GM18505 (cell line): ENCODE measurements around the gene RHOD.

ENCODE experiments used
- ATAC-seq: cut with Tn5 transposase; IDR thresholded peaks from one replicate; pipeline ENCODE4 v1.9.1; 2021; ENCODE audit not compliant: unreplicated experiment
- POLR2A ChIP-seq: IDR thresholded peaks from 4 replicates; pipeline ENCODE4 v1.6.1; 2011; ENCODE audit warnings: borderline replicate concordance; ENCODE audit not compliant: insufficient read depth, insufficient read length; ENCODE audit errors: extremely low read depth

Gene RHOD

GRCh38 chr11:67024966-67025365 lies 31.7 kb upstream of the RHOD start:
- ATAC-seq = no peak
- TF ChIP-seq POLR2A = no peak

DNA sequence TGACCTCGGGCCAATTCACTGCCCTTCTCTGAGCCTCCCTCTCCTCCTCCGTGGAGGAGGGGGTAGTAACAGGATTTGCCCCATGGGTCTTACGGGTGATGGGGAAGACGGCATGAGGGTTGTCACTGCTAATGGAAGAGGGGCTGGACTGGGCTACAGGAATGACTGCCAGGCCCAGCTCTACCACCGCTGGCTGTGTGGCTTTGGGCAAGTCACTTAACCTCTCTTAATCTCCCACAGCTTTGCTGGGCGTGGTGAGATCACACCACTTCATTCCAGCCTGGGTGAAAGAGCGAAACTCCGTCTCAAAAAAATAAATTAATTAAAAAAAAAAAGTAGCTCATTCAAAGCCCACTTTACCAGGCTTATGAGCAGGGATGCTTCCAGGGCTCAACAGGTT lies 30.9 kb upstream of the RHOD start:
- no peak for ATAC-seq
- TF ChIP-seq POLR2A = no peak

GRCh38 chr11:67026941-67027340 lies 29.7 kb upstream of the RHOD start:
- no peak for TF ChIP-seq POLR2A
- ATAC-seq = no peak

GRCh38 chr11:67027483-67027930 lies 29.1 kb upstream of the RHOD start:
- no peak for ATAC-seq
- TF ChIP-seq POLR2A = no peak

- no peak for ATAC-seq
- no peak for TF ChIP-seq POLR2A
Measured at GRCh38 chr11:67027943-67028542, 28.6 kb upstream of the RHOD start.

DNA sequence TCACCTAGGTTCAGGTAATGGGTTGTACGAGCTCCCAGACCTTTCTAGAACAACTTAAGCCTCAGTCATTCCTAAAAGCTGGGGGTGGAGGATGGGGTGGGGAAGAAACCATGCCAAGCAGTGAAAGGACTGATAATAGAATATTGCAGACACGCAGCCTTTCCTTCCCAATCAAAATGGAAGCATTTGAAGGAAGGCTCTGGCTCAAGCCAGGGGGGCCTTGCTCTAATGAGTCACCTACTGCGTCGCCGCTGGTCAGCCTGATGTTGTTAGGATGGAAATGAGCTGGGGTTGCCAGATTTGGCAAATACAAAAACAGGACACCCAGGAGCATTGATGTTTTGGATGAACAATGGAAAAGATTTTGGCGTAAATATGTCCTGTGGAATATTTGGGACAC lies 27.5 kb upstream of the RHOD start:
- no peak for TF ChIP-seq POLR2A
- ATAC-seq = no peak

- no peak for ATAC-seq
- no peak for TF ChIP-seq POLR2A
Measured at GRCh38 chr11:67030976-67031375, 25.7 kb upstream of the RHOD start.

GRCh38 chr11:67031791-67032561 lies 24.7 kb upstream of the RHOD start:
- ATAC-seq = no peak
- no peak for TF ChIP-seq POLR2A

- ATAC-seq = no peak
Measured at GRCh38 chr11:67032830-67033551, 23.7 kb upstream of the RHOD start.

DNA sequence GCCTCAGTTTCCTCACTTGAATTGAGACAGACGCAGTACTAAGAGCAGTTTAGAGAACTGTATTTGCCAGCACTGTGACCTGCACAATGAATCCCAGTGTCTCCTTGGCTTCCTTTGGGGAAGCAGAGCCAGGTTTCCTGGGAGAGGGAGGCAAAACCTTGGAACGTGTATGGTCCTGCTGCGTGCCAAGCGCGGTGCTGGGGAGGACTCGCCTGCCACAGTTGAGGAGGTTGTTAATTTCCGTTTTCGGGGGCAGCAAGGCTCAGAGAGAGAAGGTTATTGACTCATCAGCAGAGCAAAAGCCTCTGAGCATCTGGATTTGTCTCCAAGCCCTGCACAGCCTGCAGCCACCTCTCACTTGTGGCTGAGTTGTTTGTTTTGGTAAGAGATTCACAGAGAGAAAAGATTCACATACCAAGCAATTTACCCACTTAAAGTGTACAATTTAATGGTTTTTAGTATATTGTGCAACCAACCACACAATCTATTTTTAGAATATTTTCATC lies 22.9 kb upstream of the RHOD start:
- no peak for TF ChIP-seq POLR2A
- no peak for ATAC-seq

More at GRCh38 chr11:67032830-67033551, 23.7 kb upstream of the RHOD start:
- no peak for TF ChIP-seq POLR2A

DNA sequence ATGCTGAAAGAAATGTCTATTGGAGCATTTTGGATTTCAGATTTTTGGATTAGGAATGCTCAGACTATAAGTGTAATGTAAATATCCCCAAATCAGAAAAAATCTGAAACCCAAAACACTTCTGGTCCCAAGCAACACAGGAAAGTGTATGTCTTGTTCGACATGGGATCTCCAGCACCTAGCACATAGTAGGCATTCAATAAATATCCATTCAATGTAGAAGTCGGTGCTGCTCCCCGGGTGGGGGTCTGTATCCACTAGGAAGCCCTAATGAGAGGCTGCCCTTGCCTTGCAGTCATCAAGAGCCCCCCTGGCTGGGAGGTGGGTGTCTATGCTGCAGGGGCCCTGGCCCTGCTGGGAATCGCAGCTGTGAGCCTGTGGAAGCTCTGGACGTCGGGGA lies 22.3 kb upstream of the RHOD start:
- no peak for ATAC-seq
- TF ChIP-seq POLR2A = no peak

DNA sequence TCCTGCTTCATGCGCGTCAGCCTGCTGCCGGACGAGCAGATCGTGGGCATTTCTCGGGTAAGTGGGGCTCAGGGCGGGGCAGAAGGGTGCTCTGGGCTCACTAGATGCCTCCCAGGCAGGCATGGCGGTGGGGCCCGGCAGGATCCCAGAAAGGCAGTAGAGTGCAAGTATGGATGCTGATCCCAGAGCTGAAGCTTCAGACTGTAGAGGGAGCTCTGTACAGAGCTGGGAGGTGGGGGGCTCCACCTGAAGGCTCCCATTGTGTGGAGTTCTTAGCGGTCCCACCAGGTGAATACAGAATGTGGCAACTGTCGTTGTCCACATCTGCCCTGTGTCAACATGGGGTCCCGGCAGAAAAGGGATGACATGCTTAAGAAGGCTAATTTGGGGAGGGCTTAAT lies 16.5 kb upstream of the RHOD start:
- no peak for TF ChIP-seq POLR2A
- no peak for ATAC-seq

- no peak for TF ChIP-seq POLR2A
- no peak for ATAC-seq
Measured at GRCh38 chr11:67041602-67042001, 15.0 kb upstream of the RHOD start.
